CD1c-positive myeloid dendritic cell (primary cell): Measurements from ENCODE around the gene DIAPH1.

ENCODE experiments used
- DNase-seq: peaks from one replicate; pipeline ENCODE4 v3.0.0-alpha.2; 2016; ENCODE audit errors: extremely low spot score

The DIAPH1 gene

GRCh38 chr5:141484310-141484640, 134.5 kb downstream of the DIAPH1 start:
- DNase-seq = no peak

- no peak for DNase-seq
Measured at GRCh38 chr5:141483902-141484301, 134.9 kb downstream of the DIAPH1 start.

GRCh38 chr5:141479776-141480175, 139.0 kb downstream of the DIAPH1 start:
- DNase-seq = no peak

GRCh38 chr5:141478321-141478945, 140.4 kb downstream of the DIAPH1 start:
- no peak for DNase-seq

GRCh38 chr5:141477815-141478214, 141.0 kb downstream of the DIAPH1 start:
- no peak for DNase-seq

GRCh38 chr5:141477044-141477575, 141.7 kb downstream of the DIAPH1 start:
- DNase-seq = no peak

- DNase-seq = peak; percentile 6
Measured at GRCh38 chr5:141476132-141476911, 142.5 kb downstream of the DIAPH1 start.

- DNase-seq = peak; percentile 49
Measured at GRCh38 chr5:141475625-141476131, 143.1 kb downstream of the DIAPH1 start, which contains the start of gene PCDHGC3. PCDHGC3 (plus strand) TSS chr5:141475966; CDS start chr5:141476117, 151 bp downstream.

GRCh38 chr5:141465351-141465750, 153.4 kb downstream of the DIAPH1 start:
- no peak for DNase-seq
